Ovary (tissue), 9 donors: ENCODE results near the gene BMP3. TPM values are rescaled to one million over a fixed set of nuclear protein-coding genes. Genes with fewer than 3 reads are reported as not detected.

Source experiments
- DNase-seq, 5 donors: peaks; one replicate each; pipeline ENCODE4 v3.0.0-alpha.2; 2019 to 2020
- H3K27ac ChIP-seq, 2 donors: fragments of 200-600 bp; one replicate each; pipeline versions ENCODE4 v1.5.1 to v1.8.0; 2019 to 2022
- H3K27me3 ChIP-seq: fragments of 200-600 bp; one replicate; pipeline ENCODE4 v1.8.0; 2022
- H3K36me3 ChIP-seq: fragments of 200-600 bp; sonication (generic); one replicate; pipeline ENCODE4 v1.5.1; 2019
- H3K4me1 ChIP-seq: one replicate; pipeline ENCODE4 v1.8.1; 2013; ENCODE audit warnings: mild to moderate bottlenecking, moderate library complexity; ENCODE audit not compliant: insufficient read depth
- H3K4me3 ChIP-seq: fragments of 200-600 bp; sonication (generic); one replicate; pipeline ENCODE4 v1.5.1; 2017
- H3K9me3 ChIP-seq, 2 donors: fragments of 200-600 bp in 1 of 2; sonication (generic) in 1 of 2; one replicate each; pipeline versions ENCODE4 v1.5.1 to v1.8.1; 2013 to 2019; ENCODE audit warnings: mild to moderate bottlenecking in 1 of 2, moderate library complexity in 1 of 2
- EP300 ChIP-seq: sonication (generic); formaldehyde crosslinking; IDR thresholded peaks from one replicate; pipeline ENCODE4 v1.6.1; 2017; ENCODE audit warnings: antibody characterized with exemption
- POLR2A ChIP-seq: fragments of 450-650 bp; IDR thresholded peaks from one replicate; pipeline ENCODE4 v1.6.1; 2017; ENCODE audit warnings: antibody characterized with exemption, mild to moderate bottlenecking, moderate library complexity
- WGBS, 3 donors: extraction: QIAGEN DNeasy Blood & Tissue Kit in 1 of 3; methylation state at CpG; one replicate each; pipeline versions ENCODE4 v1.1.5 to v1.1.7; 2013 to 2017; 5-methylcytosine and 5-hydroxymethylcytosine counted together
- intact Hi-C, 4 donors: fragments of 100-400 bp; cut with DNase I; formaldehyde crosslinking; loops; one replicate each; pipeline versions ENCODE4 v1.11.0 to v1.15.1; 2022 to 2023
- polyA plus RNA-seq, 2 donors: library from polyadenylated mRNA; stranded (reverse); fragments of 200-250 nt in 1 of 2; fragments of 350-450 nt in 1 of 2; fragmentation: Illumina TruSeq in 1 of 2; extraction: RNeasy Lipid Tissue Mini Kit (QIAGEN cat#74804) in 1 of 2; gene quantifications; one replicate each; pipeline ENCODE4 v1.2.3, GENCODE V29; 2013 to 2014
- total RNA-seq, 7 donors: library from RNA; depleted of rRNA in 2 of 7; stranded (reverse); fragments of >200 nt in 2 of 7; fragmentation: NEBNext Ultra II Directional in 3 of 7; extraction: Animal tissue kit (Norgen Biotek cat#: 25700) in 3 of 7; gene quantifications; one replicate each; pipeline versions ENCODE4 v1.1.0 to v1.2.4, GENCODE V29; 2016 to 2023
- TF ChIP-seq, protein P1 (sequence below), 3 donors: fragments of 450-650 bp in 2 of 3; fragments of 200-600 bp in 1 of 3; IDR thresholded peaks; one replicate each; pipeline versions ENCODE4 v1.5.1 to v1.8.0; 2016 to 2022; ENCODE audit warnings: antibody characterized with exemption in 3 of 3, mild to moderate bottlenecking in 1 of 3
- donor health status: DM: no; HTN: no; CAD: no; lungs with moderate emphysema.
- donor health status: DM: no; HTN: no; CAD: no.
- donor health status: Bipolar disorder and iron deficiency.
- donor health status: DM: yes; HTN: yes; CAD: no.
- donor health status: DM: no; HTN: no; CAD: no.
- donor health status: DM: yes; HTN: yes; CAD: no.

Gene BMP3
- total and polyA plus RNA-seq, 9 donors, result 0.56 to 10.1 (median 3.9) TPM

GRCh38 chr4:81038636-81039350 is 8.3 kb downstream of the BMP3 start:
- TF ChIP-seq, protein P1, sequence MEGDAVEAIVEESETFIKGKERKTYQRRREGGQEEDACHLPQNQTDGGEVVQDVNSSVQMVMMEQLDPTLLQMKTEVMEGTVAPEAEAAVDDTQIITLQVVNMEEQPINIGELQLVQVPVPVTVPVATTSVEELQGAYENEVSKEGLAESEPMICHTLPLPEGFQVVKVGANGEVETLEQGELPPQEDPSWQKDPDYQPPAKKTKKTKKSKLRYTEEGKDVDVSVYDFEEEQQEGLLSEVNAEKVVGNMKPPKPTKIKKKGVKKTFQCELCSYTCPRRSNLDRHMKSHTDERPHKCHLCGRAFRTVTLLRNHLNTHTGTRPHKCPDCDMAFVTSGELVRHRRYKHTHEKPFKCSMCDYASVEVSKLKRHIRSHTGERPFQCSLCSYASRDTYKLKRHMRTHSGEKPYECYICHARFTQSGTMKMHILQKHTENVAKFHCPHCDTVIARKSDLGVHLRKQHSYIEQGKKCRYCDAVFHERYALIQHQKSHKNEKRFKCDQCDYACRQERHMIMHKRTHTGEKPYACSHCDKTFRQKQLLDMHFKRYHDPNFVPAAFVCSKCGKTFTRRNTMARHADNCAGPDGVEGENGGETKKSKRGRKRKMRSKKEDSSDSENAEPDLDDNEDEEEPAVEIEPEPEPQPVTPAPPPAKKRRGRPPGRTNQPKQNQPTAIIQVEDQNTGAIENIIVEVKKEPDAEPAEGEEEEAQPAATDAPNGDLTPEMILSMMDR (IDR thresholded peaks at IDR 0.05), result no peak
- TF ChIP-seq POLR2A (no peak), EP300 (no peak)
- WGBS, 3 donors, result 37 to 72% (median 41%) methylated on average over 1 of the region's 1 CpG
- Histone ChIP-seq H3K4me1 (peaks cover 2% of the 10 kb centered on the region), H3K9me3 (no peaks in the 10 kb centered on the region), H3K27ac (no peak overlapping the region), H3K36me3 (no peaks in the 10 kb centered on the region), H3K4me3 (no peak overlapping the region), H3K27me3 (no peaks in the 10 kb centered on the region)
- intact Hi-C loops, result no loop called here
- no peak for DNase-seq

- intact Hi-C loops, result no loop called here
- H3K27ac ChIP-seq, result no peak overlapping the region
- H3K36me3 ChIP-seq, result no peaks in the 10 kb centered on the region
- no peaks in the 10 kb centered on the region for H3K27me3 ChIP-seq
- WGBS, 3 donors, result 44 to 54% (median 44%) methylated on average over 4 of the region's 4 CpGs
- no peak overlapping the region for H3K4me3 ChIP-seq
- H3K4me1 ChIP-seq, result peaks cover 2% of the 10 kb centered on the region
- TF ChIP-seq, protein P1 (IDR thresholded peaks at IDR 0.05), result no peak
- no peak for TF ChIP-seq EP300
- TF ChIP-seq POLR2A, result no peak
- DNase-seq, result no peak
- H3K9me3 ChIP-seq, result no peaks in the 10 kb centered on the region
These were observed 9.0 kb downstream of the BMP3 start for GRCh38 chr4:81039351-81039972.

DNA sequence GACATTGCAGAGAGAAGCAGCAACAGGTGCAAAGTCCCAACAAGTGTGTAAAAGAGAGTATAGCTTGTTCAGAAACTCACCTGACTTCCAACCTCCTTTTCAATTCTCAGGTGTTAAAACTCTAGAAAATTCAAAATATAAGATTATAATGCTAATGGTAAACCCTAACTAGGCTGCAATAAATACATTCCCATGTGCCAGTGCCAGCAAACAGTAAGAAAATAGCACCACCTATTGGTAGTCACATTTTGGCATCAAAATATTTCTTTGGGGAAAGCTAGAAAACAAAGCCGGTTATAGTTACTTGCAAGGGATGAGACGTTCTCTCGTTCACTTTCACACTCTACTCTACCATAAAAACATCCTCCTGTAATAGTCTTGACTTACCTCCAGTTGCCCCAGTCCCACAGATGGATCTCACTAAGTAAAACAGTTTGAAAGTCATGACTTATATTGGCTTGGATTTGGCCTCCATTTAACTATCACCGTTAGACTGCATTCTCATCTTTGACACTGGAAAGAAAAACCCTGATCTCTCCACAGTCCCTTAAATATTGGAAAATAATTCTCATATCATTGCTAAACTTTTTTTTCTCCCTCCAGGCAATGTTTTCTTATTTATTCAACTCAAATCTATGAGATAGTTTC is 9.6 kb downstream of the BMP3 start:
- no peaks in the 10 kb centered on the region for H3K9me3 ChIP-seq
- no peak overlapping the region for H3K4me3 ChIP-seq
- DNase-seq, result no peak
- H3K27me3 ChIP-seq, result no peaks in the 10 kb centered on the region
- intact Hi-C loops, result loop anchor here in 1 of 4 donors (10.0 kb wide), 1 partner anchor 675 kb away; no protein-coding TSS in a partner anchor
- WGBS, 3 donors, result 10 to 17% (median 11%) methylated on average over 4 of the region's 4 CpGs
- peaks cover 2% of the 10 kb centered on the region for H3K4me1 ChIP-seq
- H3K27ac ChIP-seq, result no peak overlapping the region
- TF ChIP-seq, protein P1 (IDR thresholded peaks at IDR 0.05), result peak in 2 of 3 donors; percentile 37 to 54
- no peak for TF ChIP-seq POLR2A
- no peaks in the 10 kb centered on the region for H3K36me3 ChIP-seq

GRCh38 chr4:81042578-81043365 is 12.3 kb downstream of the BMP3 start:
- no peak overlapping the region for H3K4me3 ChIP-seq
- TF ChIP-seq, protein P1 (IDR thresholded peaks at IDR 0.05), result no peak
- TF ChIP-seq POLR2A (no peak), EP300 (no peak)
- H3K9me3 ChIP-seq, result no peaks in the 10 kb centered on the region
- intact Hi-C loops, result loop anchor here in 1 of 4 donors (10.0 kb wide), 1 partner anchor 678 kb away; no protein-coding TSS in a partner anchor
- peaks cover 2% of the 10 kb centered on the region for H3K4me1 ChIP-seq
- WGBS, 3 donors, result 84 to 88% (median 86%) methylated on average over 5 of the region's 5 CpGs
- H3K27ac ChIP-seq, result no peak overlapping the region
- no peaks in the 10 kb centered on the region for H3K27me3 ChIP-seq
- DNase-seq, result no peak
- no peaks in the 10 kb centered on the region for H3K36me3 ChIP-seq
